LNCAP (cell line): ENCODE data around the gene FANCB.

Experiments
- TF ChIP-seq, protein P1 (sequence below): fragments of 450-650 bp; IDR thresholded peaks from 2 replicates; pipeline ENCODE4 v1.5.1; 2017; ENCODE audit warnings: mild to moderate bottlenecking

FANCB gene

DNA sequence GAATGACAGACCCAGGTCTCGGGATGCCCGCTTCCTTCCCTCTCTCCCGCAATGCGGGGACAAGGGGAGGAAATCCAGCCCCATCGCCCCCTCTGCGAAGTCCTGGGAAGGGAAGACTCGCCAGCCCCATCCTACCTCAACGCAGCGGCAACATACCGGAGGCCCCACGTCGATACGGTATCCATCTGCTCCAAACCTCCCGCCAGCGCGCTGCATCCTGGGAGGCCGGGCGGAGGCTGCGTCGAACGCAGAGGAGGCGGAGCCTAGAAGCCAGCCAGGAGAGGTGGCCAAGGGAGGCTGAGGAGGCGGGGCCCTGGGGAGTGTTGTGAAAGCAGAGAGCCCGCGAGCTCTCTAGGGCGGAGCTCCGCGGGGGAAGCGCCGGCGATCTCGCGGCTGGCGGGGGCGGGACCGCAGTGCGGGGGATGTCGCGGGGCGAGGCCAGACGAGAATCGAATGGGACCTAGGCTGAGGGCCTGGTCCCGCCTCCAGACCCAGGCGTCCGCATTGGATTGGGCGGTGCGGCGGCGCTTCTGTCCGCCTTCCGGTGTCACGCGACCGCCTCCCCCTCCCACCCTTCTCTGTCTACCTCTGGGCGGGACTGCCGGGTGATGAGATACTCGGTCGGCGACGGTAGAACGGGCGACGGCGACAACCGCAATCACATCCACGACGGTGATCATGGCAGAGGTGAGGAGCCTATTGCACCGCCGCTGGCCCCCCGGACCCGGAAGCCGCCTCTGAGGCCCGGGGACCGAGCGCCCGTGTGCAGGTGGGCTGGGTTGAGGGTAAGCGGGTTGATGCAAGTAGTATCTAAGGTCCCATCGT is at the start of gene FANCB, which contains the start of gene MOSPD2:
Gene FANCB (minus strand): TSS at position 219 of the 825 bp plus-strand sequence. CDS start 7,559 bp downstream, outside the sequence.
Gene MOSPD2 (plus strand): TSS at position 571 of the 825 bp plus-strand sequence. CDS start 108 bp downstream, at position 679.
- TF ChIP-seq, protein P1, sequence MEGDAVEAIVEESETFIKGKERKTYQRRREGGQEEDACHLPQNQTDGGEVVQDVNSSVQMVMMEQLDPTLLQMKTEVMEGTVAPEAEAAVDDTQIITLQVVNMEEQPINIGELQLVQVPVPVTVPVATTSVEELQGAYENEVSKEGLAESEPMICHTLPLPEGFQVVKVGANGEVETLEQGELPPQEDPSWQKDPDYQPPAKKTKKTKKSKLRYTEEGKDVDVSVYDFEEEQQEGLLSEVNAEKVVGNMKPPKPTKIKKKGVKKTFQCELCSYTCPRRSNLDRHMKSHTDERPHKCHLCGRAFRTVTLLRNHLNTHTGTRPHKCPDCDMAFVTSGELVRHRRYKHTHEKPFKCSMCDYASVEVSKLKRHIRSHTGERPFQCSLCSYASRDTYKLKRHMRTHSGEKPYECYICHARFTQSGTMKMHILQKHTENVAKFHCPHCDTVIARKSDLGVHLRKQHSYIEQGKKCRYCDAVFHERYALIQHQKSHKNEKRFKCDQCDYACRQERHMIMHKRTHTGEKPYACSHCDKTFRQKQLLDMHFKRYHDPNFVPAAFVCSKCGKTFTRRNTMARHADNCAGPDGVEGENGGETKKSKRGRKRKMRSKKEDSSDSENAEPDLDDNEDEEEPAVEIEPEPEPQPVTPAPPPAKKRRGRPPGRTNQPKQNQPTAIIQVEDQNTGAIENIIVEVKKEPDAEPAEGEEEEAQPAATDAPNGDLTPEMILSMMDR: no peak

DNA sequence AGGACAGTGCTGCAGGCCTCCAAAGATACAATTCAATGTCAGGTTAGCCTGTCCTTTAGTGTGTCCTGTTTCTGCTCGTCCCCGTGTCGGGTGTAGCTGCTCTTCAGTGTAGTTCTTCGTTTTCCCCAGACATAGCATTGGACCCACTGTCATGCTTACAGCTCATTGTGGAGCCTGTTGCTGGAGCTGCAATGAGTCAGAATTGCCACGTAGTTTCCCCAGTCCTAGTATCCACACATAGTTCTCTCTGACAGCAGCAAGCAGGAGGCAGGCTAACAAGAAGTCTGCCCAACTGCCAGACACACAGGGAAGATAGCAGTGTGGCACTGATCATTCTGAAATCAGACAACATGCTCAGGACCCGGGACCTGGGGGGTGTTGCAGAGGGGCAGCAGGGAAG is 49.6 kb upstream of the FANCB start:
- TF ChIP-seq, protein P1: no peak

DNA sequence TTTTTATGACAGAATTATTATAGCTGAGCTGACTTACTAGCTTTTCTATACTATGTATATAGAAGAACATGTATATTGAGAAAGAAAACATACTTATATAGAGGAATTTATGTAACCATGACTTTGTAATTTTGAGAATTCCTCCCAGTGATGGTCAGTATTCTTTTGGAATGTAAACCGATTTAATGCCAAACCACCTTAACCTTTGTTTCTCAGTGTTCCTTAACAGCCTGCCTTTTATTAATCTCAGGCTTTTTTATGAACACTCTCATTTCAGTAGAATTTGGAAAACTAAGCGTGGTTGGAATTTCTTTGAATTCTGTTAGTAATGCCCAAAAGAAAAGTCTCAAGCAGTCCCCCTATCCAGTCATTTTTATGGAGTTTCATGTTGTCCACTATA is 47.3 kb upstream of the FANCB start:
- TF ChIP-seq, protein P1: no peak

DNA sequence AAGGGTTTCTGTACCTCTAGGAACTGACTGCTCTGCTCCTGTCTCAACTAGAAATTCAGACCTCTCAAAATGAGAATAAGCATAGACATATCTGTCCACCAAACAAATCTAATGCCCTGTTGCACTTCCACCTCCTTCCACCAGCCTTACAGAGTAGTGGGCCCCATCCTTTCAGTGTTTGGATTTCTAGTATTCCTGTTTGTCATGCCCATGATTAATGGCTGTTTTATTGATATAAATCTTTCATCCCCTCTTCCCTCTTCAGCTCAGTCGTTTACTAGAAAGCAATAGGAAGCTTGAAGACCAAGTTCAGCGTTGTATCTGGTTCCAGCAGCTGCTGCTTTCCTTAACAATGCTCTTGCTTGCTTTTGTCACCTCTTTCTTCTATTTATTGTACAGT is 46.5 kb upstream of the FANCB start:
- TF ChIP-seq, protein P1: no peak

DNA sequence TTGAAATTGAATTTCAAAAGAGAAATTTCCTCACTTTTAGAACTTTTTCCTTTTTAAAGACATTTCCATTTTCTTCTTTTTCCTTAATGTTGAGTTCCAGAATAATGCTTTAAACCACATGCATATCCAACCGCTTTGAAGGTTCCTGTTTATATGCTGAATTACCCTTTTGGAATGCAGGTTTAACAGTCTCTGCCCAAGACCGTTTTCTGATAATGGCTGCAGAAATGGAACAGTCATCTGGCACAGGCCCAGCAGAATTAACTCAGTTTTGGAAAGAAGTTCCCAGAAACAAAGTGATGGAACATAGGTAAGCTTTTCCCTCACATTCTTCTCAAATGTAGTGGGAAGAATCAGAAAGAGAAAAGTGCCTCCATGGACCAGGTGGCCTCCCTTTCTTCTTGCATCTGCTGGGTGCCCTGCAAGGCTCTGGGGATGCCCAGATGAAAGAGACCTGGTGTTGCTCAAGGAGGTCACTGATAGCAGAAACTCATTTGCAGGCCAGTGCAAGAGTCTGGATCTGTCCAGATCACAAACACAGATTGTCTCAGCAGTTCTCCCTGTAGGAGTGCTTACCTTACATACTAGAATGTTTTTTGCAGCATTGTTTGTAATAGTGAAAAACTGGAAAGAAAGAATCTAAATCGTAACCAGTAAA is 43.3 kb upstream of the FANCB start:
- TF ChIP-seq, protein P1: no peak

DNA sequence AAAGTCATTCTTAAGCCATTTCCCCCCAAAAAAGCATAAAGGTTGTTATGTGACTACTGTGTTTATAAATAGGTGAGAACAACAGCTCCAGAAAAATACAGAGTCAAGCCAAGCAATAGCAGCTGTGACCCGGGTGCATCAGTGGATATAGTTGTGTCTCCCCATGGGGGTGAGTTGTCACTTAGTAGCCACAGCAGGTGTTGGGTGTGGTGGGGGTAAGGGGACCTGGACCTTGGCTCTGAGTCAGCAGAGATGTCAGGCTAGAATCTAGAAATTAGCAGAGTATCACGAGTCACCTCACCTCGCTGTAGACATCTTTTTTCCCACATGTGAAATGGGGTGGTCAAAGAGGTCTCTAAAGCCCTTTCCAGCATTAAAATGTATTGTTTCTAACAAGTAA is 42.7 kb upstream of the FANCB start:
- TF ChIP-seq, protein P1: no peak

DNA sequence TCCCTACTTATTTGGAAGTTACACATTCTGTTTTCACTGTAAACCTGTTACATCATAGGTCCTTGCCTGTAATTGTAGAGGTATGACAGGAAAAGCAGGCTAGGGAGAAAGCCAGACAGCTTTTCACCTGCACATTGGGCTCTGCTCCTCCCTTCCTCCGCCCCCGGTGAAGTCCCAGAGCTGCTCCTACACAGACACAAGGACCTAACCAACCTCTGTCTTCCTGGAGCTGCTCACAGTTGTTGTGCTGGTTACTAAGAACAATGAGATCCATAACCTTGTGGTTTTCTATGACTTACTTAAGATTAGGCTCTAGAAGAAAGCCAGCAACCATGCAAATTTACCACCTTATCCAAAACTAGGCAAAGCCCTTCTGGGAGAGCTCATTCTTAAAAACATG is 40.4 kb upstream of the FANCB start:
- TF ChIP-seq, protein P1: no peak
